ENCODE results near the gene BLACAT1.

The BLACAT1 gene

GRCh38 chr1:205456868-205457745, 1.3 kb upstream of the BLACAT1 start:
- DNase-seq (ENCODE audit: low read depth) = no peak

- no peak for DNase-seq (ENCODE audit: low read depth)
These were observed 580 bp upstream of the BLACAT1 start for GRCh38 chr1:205456383-205456867.

- no peak for DNase-seq (ENCODE audit: low read depth)
These were observed 926 bp downstream of the BLACAT1 start for GRCh38 chr1:205454903-205455335.

- no peak for DNase-seq (ENCODE audit: low read depth)
These were observed 2.4 kb downstream of the BLACAT1 start for GRCh38 chr1:205453466-205453865.

GRCh38 chr1:205452933-205453332, 2.9 kb downstream of the BLACAT1 start:
- DNase-seq (ENCODE audit: low read depth) = no peak

- DNase-seq (ENCODE audit: low read depth) = no peak
These were observed 3.5 kb downstream of the BLACAT1 start for GRCh38 chr1:205452364-205452763.

- no peak for DNase-seq (ENCODE audit: low read depth)
These were observed 4.1 kb downstream of the BLACAT1 start for GRCh38 chr1:205451759-205452164.

- no peak for DNase-seq (ENCODE audit: low read depth)
These were observed 4.6 kb downstream of the BLACAT1 start for GRCh38 chr1:205451202-205451601.

GRCh38 chr1:205450448-205450847, 5.4 kb downstream of the BLACAT1 start:
- no peak for DNase-seq (ENCODE audit: low read depth)

- no peak for DNase-seq (ENCODE audit: low read depth)
These were observed 5.9 kb downstream of the BLACAT1 start for GRCh38 chr1:205449750-205450443.

- DNase-seq (ENCODE audit: low read depth) = no peak
These were observed 6.5 kb downstream of the BLACAT1 start for GRCh38 chr1:205449254-205449749.

- no peak for DNase-seq (ENCODE audit: low read depth)
These were observed 7.1 kb downstream of the BLACAT1 start for GRCh38 chr1:205448540-205449253.

GRCh38 chr1:205447457-205448341, 8.1 kb downstream of the BLACAT1 start:
- DNase-seq (ENCODE audit: low read depth) = no peak

GRCh38 chr1:205446828-205447227, 9.0 kb downstream of the BLACAT1 start:
- no peak for DNase-seq (ENCODE audit: low read depth)

GRCh38 chr1:205445646-205445935, 10.3 kb downstream of the BLACAT1 start:
- no peak for DNase-seq (ENCODE audit: low read depth)

GRCh38 chr1:205444931-205445645, 10.8 kb downstream of the BLACAT1 start:
- DNase-seq (ENCODE audit: low read depth) = no peak

- no peak for DNase-seq (ENCODE audit: low read depth)
These were observed 11.4 kb downstream of the BLACAT1 start for GRCh38 chr1:205444300-205444930.

GRCh38 chr1:205443585-205444299, 12.1 kb downstream of the BLACAT1 start:
- DNase-seq (ENCODE audit: low read depth) = no peak

- no peak for DNase-seq (ENCODE audit: low read depth)
These were observed 13.7 kb downstream of the BLACAT1 start for GRCh38 chr1:205442051-205442725.

Data from activated T-cell treated with anti-CD3 and anti-CD28 coated beads for 1 hour (primary cell).